ENCODE measurements around the gene CERS1.

GRCh38 chr19:18856385-18857126 lies 39.4 kb downstream of the CERS1 start:
- TF ChIP-seq CTCF (tag by site-specific recombination; IDR thresholded peaks at IDR 0.05) (no peak), REST (tag by site-specific recombination; IDR thresholded peaks at IDR 0.05) (no peak), YY1 (tag by site-specific recombination; IDR thresholded peaks at IDR 0.05) (no peak), ZNF423 (tag by site-specific recombination; IDR thresholded peaks at IDR 0.05) (no peak), ZNF274 (IDR thresholded peaks at IDR 0.05; ENCODE audit: low read length) (no peak), ZNF274 (tag by site-specific recombination; IDR thresholded peaks at IDR 0.05; ENCODE audit: borderline replicate concordance) (no peak), SCRT2 (tag by site-specific recombination; IDR thresholded peaks at IDR 0.05) (no peak), ZNF280D (tag by site-specific recombination; IDR thresholded peaks at IDR 0.05) (no peak), ZNF16 (tag by site-specific recombination; IDR thresholded peaks at IDR 0.05; ENCODE audit: low read depth) (no peak), PRDM4 (tag by site-specific recombination; IDR thresholded peaks at IDR 0.05) (no peak), ZNF24 (tag by site-specific recombination; IDR thresholded peaks at IDR 0.05) (no peak), ZNF292 (tag by site-specific recombination; IDR thresholded peaks at IDR 0.05; ENCODE audit: borderline replicate concordance, low read depth) (no peak), ZNF416 (tag by site-specific recombination; IDR thresholded peaks at IDR 0.05) (no peak)

Data from HEK293 (cell line).